GM19351 (cell line): ENCODE data around the gene ERBB4.
"Not testable (repeated sequence)": the region's sequence is repeated elsewhere in the genome, so short reads cannot be mapped to it uniquely, and the experiment has no call there.

Experiments used
- ATAC-seq: cut with Tn5 transposase; IDR thresholded peaks from one replicate; pipeline ENCODE4 v1.9.1; 2021; ENCODE audit warnings: mild to moderate bottlenecking, moderate library complexity; ENCODE audit not compliant: unreplicated experiment

The ERBB4 gene

GRCh38 chr2:211664321-211664720 is 874.3 kb downstream of the ERBB4 start:
- ATAC-seq, result no peak

DNA sequence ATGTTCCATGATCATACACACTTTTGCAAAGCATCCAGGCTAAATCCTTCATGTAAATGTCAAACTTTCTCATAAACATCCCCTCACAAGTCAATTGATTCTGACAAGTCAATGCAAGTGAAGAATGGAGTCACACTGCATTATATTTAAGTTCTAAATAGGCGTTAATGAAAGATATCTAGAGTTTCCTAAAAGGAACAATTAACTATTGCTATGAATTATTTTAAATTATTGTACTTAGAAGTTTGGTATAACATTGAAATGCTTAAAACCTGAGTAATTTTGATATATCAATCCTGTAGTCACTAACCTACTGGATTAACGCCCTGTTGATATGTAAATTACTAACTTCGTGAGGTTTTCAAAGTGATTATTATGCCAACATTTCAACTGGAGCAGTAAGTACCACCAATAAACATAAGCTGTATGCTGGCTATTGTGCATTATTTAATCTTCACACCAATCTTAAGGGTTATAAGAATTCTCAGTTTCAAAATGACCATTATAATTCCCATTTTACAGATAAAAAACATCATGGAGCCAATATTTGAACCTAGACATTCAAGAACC is 884.3 kb downstream of the ERBB4 start:
- ATAC-seq, result no peak

GRCh38 chr2:211652327-211652726 is 886.3 kb downstream of the ERBB4 start:
- no peak for ATAC-seq

- ATAC-seq, result no peak
Measured at GRCh38 chr2:211649331-211649730, 889.3 kb downstream of the ERBB4 start.

GRCh38 chr2:211631503-211631902 is 907.1 kb downstream of the ERBB4 start:
- ATAC-seq, result no peak

DNA sequence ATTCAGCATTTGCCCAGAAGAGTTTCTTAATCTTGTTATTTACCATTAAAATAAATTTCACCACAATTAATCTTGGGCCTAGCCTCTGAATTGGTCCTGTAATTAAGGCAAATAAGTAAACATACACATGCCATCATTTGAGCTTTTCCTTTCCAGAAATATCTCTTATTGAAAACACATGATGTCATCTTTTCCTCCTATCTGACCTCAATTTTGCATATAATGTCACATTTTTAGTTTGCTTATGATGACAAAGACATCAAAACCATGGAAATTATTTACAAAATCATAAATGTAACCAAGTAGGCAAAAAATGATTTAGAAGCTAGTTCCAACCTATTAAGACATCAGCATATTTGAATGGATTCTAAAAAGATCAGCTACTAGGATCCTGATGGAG is 915.5 kb downstream of the ERBB4 start:
- ATAC-seq, result no peak

GRCh38 chr2:211620986-211621385 is 917.6 kb downstream of the ERBB4 start:
- no peak for ATAC-seq

DNA sequence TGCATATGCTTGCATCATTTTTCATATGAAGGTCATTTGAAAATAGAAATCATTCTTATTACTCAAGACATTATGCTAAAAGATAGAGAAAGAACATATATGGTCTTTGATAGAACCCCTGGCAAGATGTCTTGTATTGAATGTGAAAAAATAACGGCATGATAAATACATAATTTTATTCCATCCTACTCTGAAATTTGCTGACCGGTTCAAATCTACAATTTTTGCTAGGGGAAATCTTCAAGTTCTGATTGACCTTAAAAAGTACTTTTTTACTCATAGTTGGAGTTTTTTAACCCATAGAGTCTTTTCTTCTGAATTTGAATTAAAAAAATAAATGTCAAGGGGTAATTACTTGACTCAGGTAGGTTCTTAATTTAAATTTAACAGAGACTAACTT is 920.8 kb downstream of the ERBB4 start:
- no peak for ATAC-seq

GRCh38 chr2:211611621-211612020 is 927.0 kb downstream of the ERBB4 start:
- no peak for ATAC-seq

GRCh38 chr2:211611061-211611518 is 927.5 kb downstream of the ERBB4 start:
- no peak for ATAC-seq

GRCh38 chr2:211609127-211609526 is 929.5 kb downstream of the ERBB4 start:
- no peak for ATAC-seq

DNA sequence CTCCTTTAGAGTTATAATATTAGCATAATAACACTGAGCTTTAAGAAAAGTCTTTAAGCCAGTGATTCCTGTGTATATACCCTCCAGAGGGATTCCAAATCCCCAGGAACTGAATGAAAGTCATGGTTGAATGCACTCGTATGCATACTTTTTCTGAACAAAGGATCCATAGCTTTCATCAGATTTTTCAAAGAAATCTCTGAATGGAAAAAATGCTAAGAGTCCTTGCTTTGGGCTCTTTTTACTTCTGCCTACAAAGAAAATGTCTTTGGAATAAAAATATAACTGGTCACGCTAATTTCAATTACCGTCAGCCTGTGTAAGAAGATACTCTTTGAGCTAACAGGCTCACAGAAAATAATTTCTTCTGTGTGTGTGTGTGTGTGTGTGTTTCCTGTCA is 939.5 kb downstream of the ERBB4 start:
- ATAC-seq, result no peak

GRCh38 chr2:211598238-211598637 is 940.4 kb downstream of the ERBB4 start:
- no peak for ATAC-seq

- ATAC-seq, result not testable (repeated sequence)
Measured at GRCh38 chr2:211592006-211592405, 946.6 kb downstream of the ERBB4 start.

GRCh38 chr2:211591426-211591825 is 947.2 kb downstream of the ERBB4 start:
- no peak for ATAC-seq

- ATAC-seq, result no peak
Measured at GRCh38 chr2:211568439-211568838, 970.2 kb downstream of the ERBB4 start.

DNA sequence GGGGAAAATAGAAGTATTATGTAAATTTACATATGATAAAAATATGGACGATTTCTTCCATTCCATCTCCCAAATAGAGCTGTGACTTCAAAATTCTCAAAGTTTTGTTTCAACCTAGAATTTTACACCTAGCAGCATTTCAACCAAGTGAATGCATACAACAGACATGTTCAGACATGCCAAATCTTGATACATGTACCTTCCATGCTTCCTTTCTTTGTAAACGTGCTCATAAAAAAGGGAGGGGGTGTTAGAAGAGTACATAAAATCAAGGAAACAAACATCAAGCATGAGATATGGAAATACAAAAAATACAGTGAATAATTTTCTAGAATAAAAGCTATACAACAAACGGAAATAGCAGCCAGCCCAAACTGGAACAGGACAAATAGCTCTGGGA is 974.2 kb downstream of the ERBB4 start:
- ATAC-seq, result no peak

DNA sequence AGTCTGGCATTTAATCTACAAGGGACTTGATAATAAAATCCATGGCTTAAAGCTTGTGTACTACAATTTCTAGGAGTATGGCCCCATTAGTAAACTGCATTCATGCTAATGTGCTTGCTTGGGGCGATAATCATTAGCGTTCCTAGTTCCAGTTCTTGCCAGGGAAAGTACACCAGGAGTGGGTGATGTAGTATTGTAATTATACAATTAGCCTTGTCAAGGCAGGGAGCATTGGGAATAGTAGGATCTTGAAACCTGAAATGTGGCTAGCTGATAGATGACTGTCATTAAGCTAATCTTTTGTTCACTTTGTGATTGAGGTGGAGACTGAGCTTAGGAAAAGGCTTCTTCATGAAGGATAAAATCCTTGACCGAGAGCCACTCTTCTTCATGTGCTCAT is 993.0 kb downstream of the ERBB4 start:
- no peak for ATAC-seq

DNA sequence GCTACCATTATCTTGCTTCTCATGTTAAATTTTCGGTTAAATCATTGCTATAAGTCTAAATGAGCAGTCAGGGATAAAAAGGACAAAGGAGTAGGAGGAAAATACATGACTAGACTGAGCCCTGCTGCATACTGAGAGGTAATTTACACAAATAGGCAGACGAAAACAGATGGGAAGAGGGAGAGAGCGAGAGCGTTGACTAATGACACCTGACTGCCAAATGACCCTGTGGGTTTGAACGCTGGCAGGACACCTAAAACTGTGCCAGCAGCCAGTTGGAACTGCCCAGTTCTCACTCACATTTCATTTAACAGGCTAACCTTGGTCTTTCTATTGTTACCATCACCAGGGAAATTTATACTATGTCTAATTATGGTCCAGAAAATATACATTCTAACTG is 1004.0 kb downstream of the ERBB4 start:
- ATAC-seq, result no peak

DNA sequence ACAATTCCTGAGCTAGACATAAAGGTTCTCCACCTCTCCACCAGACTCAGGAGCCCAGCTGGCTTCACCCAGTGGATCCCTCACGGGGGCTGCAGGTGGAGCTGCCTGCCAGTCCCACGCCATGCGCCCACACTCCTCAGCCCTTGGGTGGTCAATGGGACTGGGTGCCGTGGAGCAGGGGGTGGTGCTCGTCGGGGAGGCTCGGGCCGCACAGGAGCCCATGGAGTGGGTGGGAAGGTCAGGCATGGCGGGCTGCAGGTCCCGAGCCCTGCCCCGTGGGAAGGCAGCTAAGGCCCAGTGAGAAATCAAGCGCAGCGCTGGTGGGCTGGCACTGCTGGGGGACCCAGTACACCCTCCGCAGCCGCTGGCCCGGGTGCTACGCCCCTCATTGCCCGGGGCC is 1014.4 kb downstream of the ERBB4 start:
- not testable (repeated sequence) for ATAC-seq

- no peak for ATAC-seq
Measured at GRCh38 chr2:211516537-211516936, 1022.1 kb downstream of the ERBB4 start.

DNA sequence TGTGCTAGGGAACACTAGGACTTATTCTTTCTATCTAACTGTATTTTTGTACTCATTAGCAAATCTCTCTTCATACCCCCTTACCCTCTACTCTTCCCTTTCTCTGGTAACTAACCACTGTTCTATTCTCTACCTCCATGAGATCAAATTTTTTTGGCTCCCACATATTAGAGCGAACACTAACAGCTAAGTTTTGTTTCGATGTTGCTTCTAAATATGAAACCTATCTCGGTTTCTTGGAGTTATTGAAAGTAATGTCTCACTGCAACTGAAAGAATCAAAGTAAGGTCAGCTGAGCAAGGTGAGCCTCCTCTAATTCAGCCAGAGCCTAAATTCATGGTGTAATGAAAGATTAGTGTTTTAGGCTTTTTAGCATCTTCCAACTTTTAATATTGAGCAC is 1024.6 kb downstream of the ERBB4 start:
- no peak for ATAC-seq

GRCh38 chr2:211513446-211513845 is 1025.2 kb downstream of the ERBB4 start:
- ATAC-seq, result no peak
